AG04450 (cell line): ENCODE data around the gene AGTRAP. TPM values are rescaled to one million over a fixed set of nuclear protein-coding genes. Genes with fewer than 3 reads are reported as not detected.

Experiments
- CTCF ChIA-PET: fragments of 300-600, 350-600 bp; formaldehyde crosslinking; extraction: SDS; loops from one replicate; lab custom pipeline; 2022; ENCODE audit warnings: antibody characterized with exemption, inconsistent platforms; lab: Charles Lee
- POLR2A ChIA-PET: fragments of 350-600 bp; formaldehyde crosslinking; extraction: SDS; loops from one replicate; lab custom pipeline; 2021; ENCODE audit warnings: antibody characterized with exemption, inconsistent platforms; lab: Yijun Ruan, JAX
- DNase-seq: peaks from one replicate; pipeline ENCODE4 v3.0.0-alpha.2; 2011; ENCODE audit warnings: low read depth, low spot score
- H3K27ac ChIP-seq: one replicate; pipeline ENCODE4 v1.5.1; 2012; ENCODE audit warnings: low read depth, low read length, control low read depth
- H3K27me3 ChIP-seq: one replicate; pipeline ENCODE4 v1.6.0; 2012; ENCODE audit warnings: low read length; ENCODE audit not compliant: control insufficient read depth, insufficient read depth
- H3K4me3 ChIP-seq: 2 replicates; pipeline ENCODE4 v1.5.1; 2011; ENCODE audit warnings: mild to moderate bottlenecking, low read depth, low read length, control low read depth
- H3K9me3 ChIP-seq: 2 replicates; pipeline ENCODE4 v1.5.1; 2012; ENCODE audit warnings: low read length; ENCODE audit not compliant: control insufficient read depth, insufficient read depth
- polyA plus RNA-seq: library from polyadenylated mRNA; depleted of rRNA; stranded (reverse); fragments of >200 nt; gene quantifications from 2 replicates; pipeline ENCODE4 v1.2.3, GENCODE V29; 2011
- TF ChIP-seq, protein P1 (sequence below): IDR thresholded peaks from 2 replicates; pipeline ENCODE4 v1.5.1; 2011; ENCODE audit warnings: low read depth, low read length, control low read depth, inconsistent platforms

Gene AGTRAP
- polyA plus RNA-seq, 1 experiment, result 26.8 TPM

DNA sequence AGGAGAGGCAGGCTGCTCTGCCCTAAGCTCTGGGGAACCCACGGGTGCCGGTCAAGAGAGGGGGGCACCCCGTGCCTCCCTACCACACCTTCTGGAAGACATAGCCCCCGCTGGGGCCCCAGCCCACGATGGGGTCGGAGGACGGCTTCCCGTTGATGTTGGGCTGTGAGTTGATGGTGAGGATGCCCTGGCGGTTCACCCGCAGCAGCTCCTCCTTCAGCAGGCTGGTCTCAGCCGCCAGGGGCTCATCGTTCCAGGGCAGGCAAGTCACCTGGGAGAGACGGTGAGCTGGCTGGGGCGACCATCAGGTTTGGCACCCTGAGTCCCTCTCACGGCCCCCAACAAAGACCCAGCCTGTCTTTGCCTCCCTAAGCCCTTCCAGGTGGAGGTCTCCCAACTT lies 57.9 kb downstream of the AGTRAP start:
- Histone ChIP-seq H3K9me3 (no peaks in the 10 kb centered on the region), H3K27me3 (no peaks in the 10 kb centered on the region), H3K27ac (no peak overlapping the region), H3K4me3 (no peak overlapping the region)
- CTCF ChIA-PET, result interaction anchor here (1.3 kb wide), 1 partner anchor 9 kb away, joined by 5 read pairs; no protein-coding TSS in a partner anchor
- POLR2A ChIA-PET, result interaction anchor here (2.7 kb wide), 1 partner anchor 10 kb away, joined by 7 read pairs; no protein-coding TSS in a partner anchor
- no peak for DNase-seq
- TF ChIP-seq, protein P1, sequence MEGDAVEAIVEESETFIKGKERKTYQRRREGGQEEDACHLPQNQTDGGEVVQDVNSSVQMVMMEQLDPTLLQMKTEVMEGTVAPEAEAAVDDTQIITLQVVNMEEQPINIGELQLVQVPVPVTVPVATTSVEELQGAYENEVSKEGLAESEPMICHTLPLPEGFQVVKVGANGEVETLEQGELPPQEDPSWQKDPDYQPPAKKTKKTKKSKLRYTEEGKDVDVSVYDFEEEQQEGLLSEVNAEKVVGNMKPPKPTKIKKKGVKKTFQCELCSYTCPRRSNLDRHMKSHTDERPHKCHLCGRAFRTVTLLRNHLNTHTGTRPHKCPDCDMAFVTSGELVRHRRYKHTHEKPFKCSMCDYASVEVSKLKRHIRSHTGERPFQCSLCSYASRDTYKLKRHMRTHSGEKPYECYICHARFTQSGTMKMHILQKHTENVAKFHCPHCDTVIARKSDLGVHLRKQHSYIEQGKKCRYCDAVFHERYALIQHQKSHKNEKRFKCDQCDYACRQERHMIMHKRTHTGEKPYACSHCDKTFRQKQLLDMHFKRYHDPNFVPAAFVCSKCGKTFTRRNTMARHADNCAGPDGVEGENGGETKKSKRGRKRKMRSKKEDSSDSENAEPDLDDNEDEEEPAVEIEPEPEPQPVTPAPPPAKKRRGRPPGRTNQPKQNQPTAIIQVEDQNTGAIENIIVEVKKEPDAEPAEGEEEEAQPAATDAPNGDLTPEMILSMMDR, result no peak

DNA sequence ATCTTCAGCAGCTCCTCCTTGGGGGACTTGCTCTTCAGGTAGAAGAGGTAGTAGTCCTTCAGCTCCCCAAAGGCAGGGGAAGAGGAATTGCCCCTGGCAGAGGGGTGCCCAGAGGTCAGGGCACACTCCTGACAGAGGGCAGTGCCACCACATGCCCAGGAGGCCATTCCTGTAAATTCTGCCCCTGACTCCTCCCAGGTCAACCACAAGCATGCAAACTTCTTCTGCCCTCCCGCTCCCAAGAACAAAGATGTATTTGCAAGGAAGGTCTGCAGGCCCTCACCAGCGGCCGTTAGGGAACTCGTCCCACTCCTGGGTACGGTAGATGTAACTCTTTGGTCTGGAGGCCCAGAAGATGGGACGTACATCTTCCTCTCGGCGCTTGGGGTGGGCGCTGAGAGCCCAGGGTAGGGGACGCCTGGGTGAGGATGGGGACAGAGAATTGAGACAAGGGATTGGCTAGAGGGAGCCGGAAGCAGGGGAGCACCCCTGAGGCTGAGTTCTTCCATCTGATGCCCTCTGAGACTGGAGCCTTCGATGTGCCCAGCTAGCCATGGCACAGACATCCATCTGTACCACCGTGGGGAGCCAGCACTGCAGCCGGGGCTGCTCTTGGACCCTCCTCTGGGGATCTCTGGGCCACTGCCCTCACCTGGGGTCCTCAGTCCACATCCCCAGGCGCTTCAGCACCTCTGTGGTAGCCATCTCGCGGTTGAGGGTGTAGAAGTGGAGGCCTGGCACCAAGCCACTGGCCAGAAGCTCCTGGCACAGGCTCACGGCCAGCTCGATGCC lies 58.7 kb downstream of the AGTRAP start:
- TF ChIP-seq, protein P1, result no peak
- H3K9me3 ChIP-seq, result no peaks in the 10 kb centered on the region
- no peaks in the 10 kb centered on the region for H3K27me3 ChIP-seq
- ChIA-PET CTCF (interaction anchor here (1.3 kb wide), 1 partner anchor 9 kb away, joined by 5 read pairs; no protein-coding TSS in a partner anchor), POLR2A (interaction anchor here (2.7 kb wide), 1 partner anchor 9 kb away, joined by 7 read pairs; no protein-coding TSS in a partner anchor)
- DNase-seq, result no peak
- H3K27ac ChIP-seq, result no peak overlapping the region
- no peak overlapping the region for H3K4me3 ChIP-seq

- no peak for DNase-seq
- Histone ChIP-seq H3K27ac (no peak overlapping the region), H3K9me3 (no peaks in the 10 kb centered on the region), H3K27me3 (no peaks in the 10 kb centered on the region), H3K4me3 (no peak overlapping the region)
- CTCF ChIA-PET, result interaction anchor here (3.8 kb wide), 1 partner anchor 10 kb away, joined by 23 read pairs; no protein-coding TSS in a partner anchor
- TF ChIP-seq, protein P1, result no peak
- POLR2A ChIA-PET, result interaction anchor here (0.6 kb wide), 1 partner anchor 10 kb away, joined by 4 read pairs; the partner anchor contains the start of genes CLCN6 and MTHFR
Observed at GRCh38 chr1:11795238-11795890, 59.4 kb downstream of the AGTRAP start.

GRCh38 chr1:11796036-11796828 lies 60.3 kb downstream of the AGTRAP start:
- POLR2A ChIA-PET, result interaction anchor here (0.6 kb wide), 1 partner anchor 10 kb away, joined by 4 read pairs; the partner anchor contains the start of genes CLCN6 and MTHFR
- H3K27ac ChIP-seq, result no peak overlapping the region
- no peaks in the 10 kb centered on the region for H3K27me3 ChIP-seq
- no peak overlapping the region for H3K4me3 ChIP-seq
- H3K9me3 ChIP-seq, result no peaks in the 10 kb centered on the region
- CTCF ChIA-PET, result interaction anchor here (3.8 kb wide), 1 partner anchor 11 kb away, joined by 23 read pairs; no protein-coding TSS in a partner anchor
- no peak for DNase-seq
- TF ChIP-seq, protein P1, result no peak
